Gastroesophageal sphincter (tissue), 4 donors: ENCODE results near the gene CCDC97. TPM values are rescaled to one million over a fixed set of nuclear protein-coding genes. Genes with fewer than 3 reads are reported as not detected.

Source experiments
- ATAC-seq: fragments of 150-250 bp; one replicate; pipeline ENCODE4 v1.9.1; 2016; ENCODE audit warnings: mild to moderate bottlenecking, moderate library complexity
- H3K27ac ChIP-seq, 4 donors: fragments of 200-600 bp; sonication (generic) in 3 of 4; 1 replicate in 3 of 4; 2 replicates in 1 of 4; pipeline ENCODE4 v1.5.1; 2016 to 2019
- H3K27me3 ChIP-seq: fragments of 200-600 bp; sonication (generic); one replicate; pipeline ENCODE4 v1.5.1; 2019
- H3K36me3 ChIP-seq, 2 donors: fragments of 200-600 bp; sonication (generic); one replicate each; pipeline ENCODE4 v1.5.1; 2019; ENCODE audit warnings: control low read depth in 1 of 2
- H3K4me1 ChIP-seq, 3 donors: fragments of 200-600 bp; sonication (generic); 1 replicate in 2 of 3; 2 replicates in 1 of 3; pipeline ENCODE4 v1.5.1; 2016 to 2019; ENCODE audit warnings: control low read depth in 2 of 3
- H3K4me3 ChIP-seq, 2 donors: fragments of 200-600 bp; sonication (generic); one replicate each; pipeline ENCODE4 v1.5.1; 2019; ENCODE audit warnings: mild to moderate bottlenecking in 1 of 2, moderate library complexity in 1 of 2
- H3K9me3 ChIP-seq, 3 donors: fragments of 200-600 bp; sonication (generic); one replicate each; pipeline ENCODE4 v1.5.1; 2017 to 2019; ENCODE audit warnings: control low read depth in 2 of 3
- CTCF ChIP-seq, 4 experiments: fragments of 200-600 bp in 2 of 4; fragments of 450-650 bp in 2 of 4; sonication (generic) in 1 of 4; IDR thresholded peaks; one replicate each; pipeline ENCODE4 v1.5.1; 2017 to 2019; ENCODE audit warnings: antibody characterized with exemption in 4 of 4, mild to moderate bottlenecking in 2 of 4, moderate library complexity in 2 of 4
- EP300 ChIP-seq: sonication (generic); formaldehyde crosslinking; IDR thresholded peaks from one replicate; pipeline ENCODE4 v1.6.1; 2017; ENCODE audit warnings: antibody characterized with exemption, mild to moderate bottlenecking
- POLR2A ChIP-seq, 2 donors: fragments of 450-650 bp; IDR thresholded peaks; one replicate each; pipeline ENCODE4 v1.6.1; 2017; ENCODE audit warnings: antibody characterized with exemption in 2 of 2, mild to moderate bottlenecking in 2 of 2, moderate library complexity in 1 of 2
- POLR2AphosphoS5 ChIP-seq: sonication (generic); formaldehyde crosslinking; IDR thresholded peaks from one replicate; pipeline ENCODE4 v1.6.1; 2017; ENCODE audit warnings: antibody characterized with exemption
- WGBS, 2 donors: methylation state at CpG; one replicate each; pipeline ENCODE4 v1.1.5; 2018; ENCODE audit warnings: low coverage in 1 of 2; 5-methylcytosine and 5-hydroxymethylcytosine counted together
- total RNA-seq, 4 donors: library from RNA; depleted of rRNA; stranded (reverse); fragments of >200 nt; gene quantifications; one replicate each; pipeline ENCODE4 v1.1.0, GENCODE V29; 2016

CCDC97 gene
- total RNA-seq, 4 donors from 2014 or later, result 11.6 to 18.9 (median 15.9) TPM

- 0 to 1% methylated on average over 12 to 15 of the region's 78 CpGs for WGBS, 2 donors
- Histone ChIP-seq H3K9me3 (no peaks in the 10 kb centered on the region), H3K4me1 (peaks cover 0 to 63% (median 6%) of the 10 kb centered on the region in 3 donors), H3K27me3 (no peaks in the 10 kb centered on the region), H3K36me3 (no peaks in the 10 kb centered on the region), H3K27ac (peak within 1 kb of the TSS; percentile 59 to 90 (median 89)), H3K4me3 (peak within 1 kb of the TSS; percentile 75 to 92)
- TF ChIP-seq POLR2AphosphoS5 (peak; percentile 52), EP300 (no peak), POLR2A (IDR thresholded peaks at IDR 0.05) (peak; percentile 51 to 71), CTCF (IDR thresholded peaks at IDR 0.05) (peak in 3 of 4 experiments; percentile 85 to 98 (median 89))
- peak; percentile 84 for ATAC-seq
Measured at GRCh38 chr19:41353466-41354342, 43.7 kb downstream of the CCDC97 start, which contains the start of gene TGFB1. TSS of gene TGFB1 (minus strand) at chr19:41353922. CDS start at chr19:41353044, 878 bp downstream.

- H3K4me3 ChIP-seq, result peak overlapping the region; percentile 75 to 92
- H3K27me3 ChIP-seq, result no peaks in the 10 kb centered on the region
- H3K27ac ChIP-seq, result peak overlapping the region; percentile 59 to 90 (median 89)
- ATAC-seq, result no peak
- 14 to 69% methylated on average over 1 to 8 of the region's 23 CpGs for WGBS, 2 donors
- no peak for TF ChIP-seq CTCF (IDR thresholded peaks at IDR 0.05)
- TF ChIP-seq EP300, result no peak
- no peak for TF ChIP-seq POLR2AphosphoS5
- TF ChIP-seq POLR2A (IDR thresholded peaks at IDR 0.05), result no peak
- H3K4me1 ChIP-seq, result peaks cover 0 to 57% (median 6%) of the 10 kb centered on the region in 3 donors
- no peaks in the 10 kb centered on the region for H3K9me3 ChIP-seq
- H3K36me3 ChIP-seq, result no peaks in the 10 kb centered on the region
Measured at GRCh38 chr19:41354343-41354953, 44.5 kb downstream of the CCDC97 start.

- peaks cover 0 to 51% (median 6%) of the 10 kb centered on the region in 3 donors for H3K4me1 ChIP-seq
- H3K27me3 ChIP-seq, result no peaks in the 10 kb centered on the region
- H3K36me3 ChIP-seq, result no peaks in the 10 kb centered on the region
- H3K27ac ChIP-seq, result peak overlapping the region in 2 of 4 donors; percentile 24 to 89
- no peaks in the 10 kb centered on the region for H3K9me3 ChIP-seq
- no peak for ATAC-seq
- TF ChIP-seq EP300 (no peak), CTCF (IDR thresholded peaks at IDR 0.05) (no peak), POLR2AphosphoS5 (no peak), POLR2A (IDR thresholded peaks at IDR 0.05) (no peak)
- H3K4me3 ChIP-seq, result no peak overlapping the region
- 90 to 100% methylated on average over 1 of the region's 1 CpG for WGBS, 2 donors
Measured at GRCh38 chr19:41355035-41355434, 45.1 kb downstream of the CCDC97 start.

GRCh38 chr19:41355802-41356201 is 45.8 kb downstream of the CCDC97 start:
- H3K4me3 ChIP-seq, result no peak overlapping the region
- ATAC-seq, result no peak
- H3K27me3 ChIP-seq, result no peaks in the 10 kb centered on the region
- H3K36me3 ChIP-seq, result no peaks in the 10 kb centered on the region
- TF ChIP-seq EP300, result no peak
- no peak for TF ChIP-seq POLR2AphosphoS5
- TF ChIP-seq POLR2A (IDR thresholded peaks at IDR 0.05), result no peak
- TF ChIP-seq CTCF (IDR thresholded peaks at IDR 0.05), result no peak
- 73% methylated on average over 3 of the region's 3 CpGs; no CpG with 5 or more reads in 1 of the 2 donors for WGBS, 2 donors
- H3K4me1 ChIP-seq, result peaks cover 0 to 43% (median under 1%) of the 10 kb centered on the region in 3 donors
- no peaks in the 10 kb centered on the region for H3K9me3 ChIP-seq
- peak overlapping the region in 2 of 4 donors; percentile 24 to 89 for H3K27ac ChIP-seq
